Osteoblast (primary cell): ENCODE data around the gene CFAP97D1. TPM values are rescaled to one million over a fixed set of nuclear protein-coding genes. Genes with fewer than 3 reads are reported as not detected.
A peak's percentile ranks its signal among the peaks of the same experiment; 100 is the strongest.

Experiments
- DNase-seq: peaks from one replicate; pipeline ENCODE4 v3.0.0; 2011; ENCODE audit warnings: low spot score, mixed read lengths; ENCODE audit not compliant: insufficient read length; ENCODE audit errors: missing footprints
- H2AFZ ChIP-seq: 2 replicates; pipeline ENCODE4 v1.6.0; 2011; ENCODE audit warnings: mild to moderate bottlenecking, low read length
- H3K27ac ChIP-seq: 2 replicates; pipeline ENCODE4 v1.5.1; 2011; ENCODE audit warnings: mild to moderate bottlenecking, low read depth, low read length, moderate library complexity
- H3K27me3 ChIP-seq: 2 replicates; pipeline ENCODE4 v1.6.0; 2012; ENCODE audit warnings: mild to moderate bottlenecking, control low read depth, inconsistent platforms, low read length, moderate library complexity; ENCODE audit not compliant: insufficient read depth
- H3K36me3 ChIP-seq: 2 replicates; pipeline ENCODE4 v1.5.1; 2011; ENCODE audit warnings: mild to moderate bottlenecking, low read length, control low read depth, moderate library complexity; ENCODE audit not compliant: insufficient read depth
- H3K4me1 ChIP-seq: 2 replicates; pipeline ENCODE4 v1.5.1; 2011; ENCODE audit warnings: mild to moderate bottlenecking, low read length, control low read depth, moderate library complexity; ENCODE audit not compliant: insufficient read depth
- H3K4me2 ChIP-seq: 2 replicates; pipeline ENCODE4 v1.6.0; 2011; ENCODE audit warnings: mild to moderate bottlenecking, low read length; ENCODE audit not compliant: insufficient read depth
- H3K4me3 ChIP-seq: fragments of 200-600 bp; sonication (generic); 3 replicates; pipeline ENCODE4 v1.5.1; 2012; ENCODE audit warnings: mild to moderate bottlenecking, low read length, inconsistent platforms; ENCODE audit not compliant: insufficient read depth
- H3K79me2 ChIP-seq: 2 replicates; pipeline ENCODE4 v1.6.0; 2012; ENCODE audit warnings: mild to moderate bottlenecking, low read length, control low read depth, inconsistent platforms; ENCODE audit not compliant: insufficient read depth
- H3K9me3 ChIP-seq: 2 replicates; pipeline ENCODE4 v1.5.1; 2011; ENCODE audit warnings: low read depth, low read length, control low read depth
- H4K20me1 ChIP-seq: 2 replicates; pipeline ENCODE4 v1.6.0; 2012; ENCODE audit warnings: mild to moderate bottlenecking, low read length, control low read depth; ENCODE audit not compliant: insufficient read depth
- total RNA-seq: library from RNA; depleted of rRNA; stranded (reverse); fragments of >200 nt; gene quantifications from 2 replicates; pipeline ENCODE4 v1.2.3, GENCODE V29; 2012
- TF ChIP-seq, protein P1 (sequence below): IDR thresholded peaks from 2 replicates; pipeline ENCODE4 v1.5.1; 2011; ENCODE audit warnings: mild to moderate bottlenecking, low read depth, low read length, moderate library complexity; ENCODE audit errors: extremely low read depth

The CFAP97D1 gene
- total RNA-seq, 1 donor = not detected

DNA sequence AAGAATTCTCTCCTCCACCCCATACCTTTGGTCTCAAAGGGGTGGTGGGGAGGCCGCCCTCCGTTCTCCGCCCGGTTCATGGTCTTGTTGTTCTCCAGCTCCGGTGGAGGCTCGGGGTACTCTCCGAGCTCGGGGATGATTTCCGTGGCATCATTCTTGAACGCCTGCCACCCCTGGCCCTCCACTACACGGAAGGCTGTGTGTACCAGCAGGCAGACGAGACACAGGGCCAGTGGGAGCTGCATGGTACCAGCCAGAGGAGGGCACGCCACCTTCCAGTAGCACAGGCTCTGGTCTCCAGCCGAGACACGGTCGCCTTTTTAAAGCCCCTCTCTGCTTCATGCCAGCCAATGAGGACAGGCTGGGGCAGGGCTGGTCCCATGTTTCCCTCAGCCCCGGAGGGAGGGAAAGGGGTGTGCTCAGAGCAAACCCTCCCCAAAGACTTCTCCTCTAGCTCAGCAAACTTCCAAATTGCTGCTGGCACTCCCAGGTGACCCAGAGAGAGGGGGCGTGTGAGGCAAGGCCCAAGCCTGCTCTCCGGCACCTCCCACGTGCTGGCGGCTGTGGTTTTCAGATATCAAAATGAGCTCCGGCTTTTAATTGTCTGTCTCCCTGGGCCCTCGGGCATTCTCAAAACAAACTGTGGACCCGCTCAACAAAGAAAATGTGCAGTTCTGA lies 21.6 kb upstream of the CFAP97D1 start, which contains the start of gene SOST:
Gene SOST (minus strand): TSS at position 295 of the 678 bp plus-strand sequence. CDS start 50 bp downstream, at position 245.
- H3K4me1 ChIP-seq = no peaks in the 10 kb centered on the region
- no peak within 1 kb of the TSS for H2AFZ ChIP-seq
- no peaks in the 10 kb centered on the region for H3K36me3 ChIP-seq
- no peak within 1 kb of the TSS for H3K4me3 ChIP-seq
- no peaks in the 10 kb centered on the region for H3K79me2 ChIP-seq
- H3K27ac ChIP-seq = no peak within 1 kb of the TSS
- no peaks in the 10 kb centered on the region for H3K9me3 ChIP-seq
- H3K4me2 ChIP-seq = no peak within 1 kb of the TSS
- peaks cover 50% of the 10 kb centered on the region for H3K27me3 ChIP-seq
- TF ChIP-seq, protein P1, sequence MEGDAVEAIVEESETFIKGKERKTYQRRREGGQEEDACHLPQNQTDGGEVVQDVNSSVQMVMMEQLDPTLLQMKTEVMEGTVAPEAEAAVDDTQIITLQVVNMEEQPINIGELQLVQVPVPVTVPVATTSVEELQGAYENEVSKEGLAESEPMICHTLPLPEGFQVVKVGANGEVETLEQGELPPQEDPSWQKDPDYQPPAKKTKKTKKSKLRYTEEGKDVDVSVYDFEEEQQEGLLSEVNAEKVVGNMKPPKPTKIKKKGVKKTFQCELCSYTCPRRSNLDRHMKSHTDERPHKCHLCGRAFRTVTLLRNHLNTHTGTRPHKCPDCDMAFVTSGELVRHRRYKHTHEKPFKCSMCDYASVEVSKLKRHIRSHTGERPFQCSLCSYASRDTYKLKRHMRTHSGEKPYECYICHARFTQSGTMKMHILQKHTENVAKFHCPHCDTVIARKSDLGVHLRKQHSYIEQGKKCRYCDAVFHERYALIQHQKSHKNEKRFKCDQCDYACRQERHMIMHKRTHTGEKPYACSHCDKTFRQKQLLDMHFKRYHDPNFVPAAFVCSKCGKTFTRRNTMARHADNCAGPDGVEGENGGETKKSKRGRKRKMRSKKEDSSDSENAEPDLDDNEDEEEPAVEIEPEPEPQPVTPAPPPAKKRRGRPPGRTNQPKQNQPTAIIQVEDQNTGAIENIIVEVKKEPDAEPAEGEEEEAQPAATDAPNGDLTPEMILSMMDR = no peak
- DNase-seq = no peak
- H4K20me1 ChIP-seq = no peaks in the 10 kb centered on the region

DNA sequence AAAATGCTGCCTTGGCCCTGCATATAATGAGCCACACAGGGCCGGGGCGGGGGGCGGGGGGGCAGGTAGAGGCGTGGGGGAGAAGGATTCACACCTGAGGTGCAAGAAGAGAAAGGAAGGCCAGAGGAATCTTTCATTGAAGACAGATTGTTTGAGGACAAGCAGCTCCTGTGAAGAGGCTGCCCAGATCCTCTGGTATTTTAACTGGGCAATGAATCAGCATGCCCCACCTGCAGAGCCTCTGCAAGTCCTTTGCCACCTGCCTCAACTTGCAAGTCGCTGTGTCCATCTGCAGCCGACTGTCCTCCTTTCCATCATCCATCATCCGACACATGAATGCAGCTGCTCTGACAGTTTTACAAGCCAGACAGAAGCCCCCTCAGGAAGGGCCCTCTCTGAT lies 20.4 kb upstream of the CFAP97D1 start:
- H2AFZ ChIP-seq = no peak overlapping the region
- no peak overlapping the region for H3K4me2 ChIP-seq
- DNase-seq = no peak
- TF ChIP-seq, protein P1 = no peak
- no peak overlapping the region for H3K4me3 ChIP-seq
- H3K4me1 ChIP-seq = peaks cover 3% of the 10 kb centered on the region
- no peaks in the 10 kb centered on the region for H3K9me3 ChIP-seq
- no peaks in the 10 kb centered on the region for H3K79me2 ChIP-seq
- peaks cover 44% of the 10 kb centered on the region for H3K27me3 ChIP-seq
- no peak overlapping the region for H3K27ac ChIP-seq
- no peaks in the 10 kb centered on the region for H4K20me1 ChIP-seq
- no peaks in the 10 kb centered on the region for H3K36me3 ChIP-seq

DNA sequence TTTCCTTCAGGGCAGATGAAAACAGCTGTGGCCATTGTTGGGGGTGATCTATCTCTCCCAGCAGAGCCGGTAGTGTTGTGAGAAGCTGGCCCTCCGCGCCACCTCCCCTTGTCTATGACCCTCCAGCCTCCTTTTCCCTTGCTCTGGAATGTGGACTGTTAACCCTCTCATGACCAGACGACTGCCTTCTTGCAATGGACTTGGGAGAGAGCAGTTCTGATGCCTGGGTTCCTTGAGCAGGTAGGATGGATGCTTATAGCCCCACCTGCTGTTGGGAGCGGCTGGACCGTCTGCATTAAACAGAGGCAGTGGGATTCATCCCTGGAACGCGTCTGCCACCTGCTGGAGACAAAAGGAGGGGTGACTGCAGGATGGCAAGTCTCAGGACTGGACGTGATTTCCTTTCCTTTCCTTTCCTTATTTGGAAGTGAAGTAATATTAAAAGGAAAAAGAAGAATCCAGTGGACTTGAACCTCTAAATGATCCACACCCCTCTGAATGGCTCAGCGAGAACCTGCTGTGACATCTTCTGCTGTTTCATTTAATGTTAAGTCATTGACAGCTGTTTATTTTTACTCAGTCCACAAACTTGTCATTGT lies 19.9 kb upstream of the CFAP97D1 start:
- H3K36me3 ChIP-seq = no peaks in the 10 kb centered on the region
- no peaks in the 10 kb centered on the region for H3K9me3 ChIP-seq
- H3K4me3 ChIP-seq = no peak overlapping the region
- H4K20me1 ChIP-seq = no peaks in the 10 kb centered on the region
- H2AFZ ChIP-seq = no peak overlapping the region
- TF ChIP-seq, protein P1 = peak; percentile 100
- H3K4me2 ChIP-seq = no peak overlapping the region
- H3K27me3 ChIP-seq = peaks cover 40% of the 10 kb centered on the region
- no peak overlapping the region for H3K27ac ChIP-seq
- H3K79me2 ChIP-seq = no peaks in the 10 kb centered on the region
- H3K4me1 ChIP-seq = peaks cover 3% of the 10 kb centered on the region
- peak; percentile 99 for DNase-seq

DNA sequence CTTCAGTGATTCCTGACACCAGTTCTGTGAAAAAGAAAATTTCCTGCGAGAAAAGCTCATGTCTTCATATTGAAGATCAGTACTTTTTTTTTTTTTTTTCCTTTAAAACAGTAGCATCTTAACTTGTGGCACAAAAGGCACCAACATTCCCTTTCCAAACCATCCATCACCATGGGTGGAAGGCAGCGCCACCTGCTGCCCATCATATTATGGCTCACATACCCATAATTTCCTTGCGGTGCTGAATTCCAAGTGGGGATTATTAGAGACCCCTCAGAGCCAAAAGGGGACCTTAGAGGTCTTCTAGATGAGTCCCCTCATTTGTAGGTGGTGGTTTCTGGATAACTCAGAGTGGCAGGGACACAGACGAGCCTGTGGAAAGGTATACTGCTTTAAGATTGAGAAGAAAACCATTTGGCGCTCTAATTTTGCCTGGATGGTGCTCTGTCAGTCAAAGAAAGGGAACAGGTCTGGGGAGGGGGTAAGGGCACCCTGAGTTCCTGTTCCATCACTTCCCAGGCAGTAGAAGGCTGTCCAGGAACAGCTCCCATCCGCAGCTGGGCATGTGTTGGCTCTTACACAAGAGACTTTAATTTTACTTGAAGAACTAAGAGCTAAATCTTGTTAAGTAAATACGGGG lies 13.7 kb upstream of the CFAP97D1 start:
- H3K79me2 ChIP-seq = peaks cover 3% of the 10 kb centered on the region

More for the DNA sequence above, 13.7 kb upstream of the CFAP97D1 start:
- Histone ChIP-seq H3K4me2 (no peak overlapping the region), H2AFZ (no peak overlapping the region), H3K27me3 (no peaks in the 10 kb centered on the region), H3K4me3 (no peak overlapping the region), H4K20me1 (peaks cover 2% of the 10 kb centered on the region), H3K4me1 (peaks cover 3% of the 10 kb centered on the region), H3K27ac (no peak overlapping the region), H3K36me3 (peaks cover 31% of the 10 kb centered on the region), H3K9me3 (no peaks in the 10 kb centered on the region)
- DNase-seq = peak; percentile 90
- TF ChIP-seq, protein P1 = peak; percentile 94
